HG02798 (cell line): ENCODE measurements around the gene PTPRD.

Source experiments
- ATAC-seq: cut with Tn5 transposase; IDR thresholded peaks from one replicate; pipeline ENCODE4 v1.9.1; 2021; ENCODE audit warnings: mild to moderate bottlenecking; ENCODE audit not compliant: unreplicated experiment, poor library complexity

The PTPRD gene

DNA sequence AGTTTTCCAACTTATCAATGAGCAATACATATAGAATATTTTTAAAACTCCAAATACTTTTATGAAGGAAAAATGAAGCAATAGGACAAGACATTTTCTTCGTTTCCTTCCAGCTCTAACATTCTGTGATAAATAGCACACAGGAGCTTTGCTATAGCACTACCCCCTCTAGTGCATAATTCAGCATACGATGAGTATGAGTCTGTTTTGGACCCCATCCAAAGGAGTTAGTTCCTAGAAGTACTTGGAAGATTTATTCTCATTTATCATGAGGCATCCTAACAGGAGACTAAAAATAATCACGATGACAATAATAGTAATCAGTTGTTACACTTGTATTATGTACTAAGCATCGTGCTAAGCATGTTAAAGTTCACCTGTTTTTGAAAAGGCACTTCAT, 1751.9 kb downstream of the PTPRD start:
- no peak for ATAC-seq

DNA sequence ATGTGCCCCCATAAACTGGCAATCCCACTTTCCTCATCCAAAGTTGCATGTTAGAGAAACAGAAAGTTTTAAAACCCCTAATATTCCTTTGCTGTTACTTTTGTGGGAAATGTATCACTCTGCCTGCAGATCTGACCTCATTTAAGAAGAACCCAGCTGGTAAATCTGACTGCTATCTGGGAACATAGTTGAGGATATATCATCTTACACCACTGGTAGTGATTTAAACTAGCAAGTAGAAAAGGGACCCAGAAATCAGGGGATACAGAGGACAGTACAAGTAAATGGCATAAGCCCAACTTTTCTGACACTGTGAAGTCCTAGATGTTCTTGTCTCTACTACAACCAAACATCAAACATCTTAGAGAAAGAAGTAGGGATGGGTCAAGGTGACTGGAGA, 1752.7 kb downstream of the PTPRD start:
- ATAC-seq = no peak

DNA sequence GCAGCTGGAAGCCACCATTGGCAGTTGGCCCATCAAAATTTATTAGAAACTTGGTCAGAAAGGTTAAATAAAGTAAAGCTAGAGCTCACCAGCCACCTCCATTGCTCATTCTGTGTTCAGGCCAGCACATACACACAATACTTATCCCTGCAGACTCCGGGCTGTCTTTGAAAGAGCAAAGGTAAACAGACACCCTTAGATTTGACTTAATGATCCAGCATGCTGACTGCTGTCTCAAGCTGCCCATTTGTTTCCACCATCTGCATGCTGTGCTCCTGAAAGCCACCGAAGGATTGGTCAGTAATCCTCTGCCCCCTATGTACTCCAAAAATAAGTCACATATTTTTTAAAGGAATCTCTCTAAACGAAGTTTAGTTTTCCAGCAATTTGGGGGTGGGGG, 1753.4 kb downstream of the PTPRD start:
- no peak for ATAC-seq

DNA sequence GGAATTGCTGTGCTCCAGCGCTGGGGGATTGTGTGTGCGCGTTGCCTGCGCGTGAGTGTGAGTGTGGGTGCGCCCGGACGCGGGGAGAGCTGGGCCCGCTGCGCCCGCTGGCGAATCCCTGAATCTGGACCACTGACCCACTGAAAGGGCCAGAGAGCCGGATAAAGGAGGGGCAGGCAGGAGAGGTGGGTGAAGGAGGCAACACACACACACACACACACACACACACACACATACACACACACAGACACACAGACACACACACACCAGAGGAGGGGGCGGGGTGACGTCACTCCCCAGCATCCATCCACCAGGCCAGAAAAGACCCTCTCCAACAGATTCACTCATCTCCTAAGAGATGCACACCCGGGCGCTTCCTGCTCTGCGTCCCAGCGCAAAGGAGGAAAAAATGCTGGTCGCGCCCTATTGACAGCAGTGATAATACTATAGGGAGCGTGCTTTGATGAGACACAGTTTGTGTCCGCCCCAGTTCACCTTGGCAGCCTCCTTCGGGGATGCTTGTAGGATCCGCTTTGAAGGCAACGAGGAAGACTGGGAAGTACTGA, 1754.1 kb downstream of the PTPRD start:
- no peak for ATAC-seq

DNA sequence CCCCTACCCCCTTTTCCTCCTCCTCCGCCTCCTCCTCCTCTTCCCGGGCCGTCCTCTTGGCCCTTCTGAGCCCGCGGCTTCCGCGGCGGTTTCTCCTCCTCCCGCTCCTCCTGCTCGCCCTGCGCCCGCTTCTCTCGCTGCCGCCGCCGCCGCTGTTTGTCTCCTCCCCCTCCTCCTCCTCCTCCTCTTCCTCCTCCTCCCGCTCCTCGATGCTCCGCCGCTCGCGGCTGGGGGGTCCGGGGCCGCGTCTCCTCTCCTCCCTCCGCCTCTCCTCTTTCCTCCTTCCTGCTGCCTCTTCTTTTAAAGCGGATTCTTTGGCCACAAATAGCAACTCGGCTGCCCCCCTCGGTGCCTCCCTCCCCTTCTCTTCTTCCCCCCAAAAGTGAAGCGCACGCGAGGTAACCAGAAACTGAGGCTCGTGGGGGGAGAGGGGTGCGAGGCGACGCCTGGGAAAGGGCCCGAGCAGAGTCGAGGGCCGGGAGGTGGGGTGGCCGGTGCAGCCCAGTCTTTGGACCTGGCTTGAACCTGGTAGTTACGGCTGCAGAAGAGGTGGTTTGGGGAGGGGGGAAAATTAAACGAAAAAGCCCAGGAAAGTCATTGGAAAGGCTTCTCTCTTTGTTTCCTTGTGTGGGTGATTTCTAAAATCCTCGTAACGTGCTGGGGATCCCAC, 1754.7 kb downstream of the PTPRD start:
- no peak for ATAC-seq

DNA sequence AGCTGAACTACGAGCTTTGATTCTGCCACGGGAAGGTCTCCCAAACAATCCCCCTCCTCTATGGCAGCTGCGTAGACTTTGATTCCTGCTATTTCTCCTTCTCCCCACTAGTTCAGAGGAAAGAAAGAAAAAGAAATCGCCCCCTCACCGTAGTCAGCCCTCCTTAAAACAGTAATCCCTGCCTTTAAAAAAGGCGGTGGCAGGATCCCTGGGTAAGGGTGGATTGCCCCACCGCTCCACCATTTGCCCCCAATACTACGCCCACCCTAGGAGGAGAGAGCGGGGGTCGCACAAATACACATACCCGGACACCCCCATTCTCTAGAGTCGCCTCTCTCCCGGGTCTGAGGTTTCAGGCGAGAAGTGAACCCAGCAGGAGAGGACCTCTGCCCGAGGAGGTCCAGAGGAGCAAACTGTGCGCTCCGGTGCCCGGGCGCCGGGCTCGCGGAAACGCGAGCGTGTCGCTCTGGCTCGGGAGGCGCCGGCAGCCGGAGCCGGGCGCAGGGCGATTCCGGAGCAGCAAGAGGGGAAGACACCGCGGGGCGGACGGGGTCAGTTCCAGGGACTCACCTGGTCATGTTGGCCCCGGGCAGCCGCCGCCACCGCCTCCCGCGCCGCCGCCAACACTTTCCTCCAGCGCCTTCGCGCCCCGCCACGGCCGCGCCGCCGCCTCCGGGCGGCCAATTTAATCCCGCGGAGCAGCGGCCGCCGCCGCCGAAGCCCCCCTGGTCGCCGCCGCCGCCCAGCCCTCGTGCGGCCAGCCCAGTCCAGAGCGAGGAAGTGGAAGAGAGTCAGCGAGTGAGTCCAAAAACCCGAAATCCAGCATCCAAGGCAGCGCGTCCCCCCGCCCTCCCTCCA, 1755.5 kb downstream of the PTPRD start:
- ATAC-seq = no peak

DNA sequence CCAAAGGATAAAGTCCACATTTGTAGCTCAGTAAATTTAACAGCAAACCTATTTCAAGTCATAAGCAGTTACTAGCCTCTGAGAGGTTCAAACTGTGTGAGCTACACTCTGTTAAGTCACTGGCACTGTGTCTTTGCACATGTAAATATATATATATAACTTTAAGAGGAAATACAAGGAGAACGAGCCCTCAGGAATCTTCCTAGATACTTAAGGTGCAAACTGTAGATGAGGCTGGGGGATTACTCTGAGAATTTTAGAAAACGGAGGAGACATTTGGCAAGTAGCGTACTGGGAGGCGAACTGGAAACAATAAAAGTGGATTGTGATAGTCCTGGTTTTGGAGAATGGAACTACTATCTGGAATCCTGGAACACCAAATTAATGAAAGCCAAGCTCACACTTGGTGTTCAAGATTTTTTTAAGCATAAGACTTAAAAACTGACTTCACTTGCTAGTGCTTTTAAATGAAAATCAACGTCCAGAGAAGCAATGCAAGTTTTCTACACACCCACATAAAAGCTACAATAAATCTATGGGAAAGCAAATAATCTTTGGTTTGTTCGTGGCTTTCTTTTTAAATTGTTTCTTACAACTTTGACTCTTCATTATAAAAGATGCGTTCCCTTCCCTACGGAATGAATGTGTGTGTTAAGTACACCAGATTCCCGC, 1756.3 kb downstream of the PTPRD start:
- no peak for ATAC-seq

DNA sequence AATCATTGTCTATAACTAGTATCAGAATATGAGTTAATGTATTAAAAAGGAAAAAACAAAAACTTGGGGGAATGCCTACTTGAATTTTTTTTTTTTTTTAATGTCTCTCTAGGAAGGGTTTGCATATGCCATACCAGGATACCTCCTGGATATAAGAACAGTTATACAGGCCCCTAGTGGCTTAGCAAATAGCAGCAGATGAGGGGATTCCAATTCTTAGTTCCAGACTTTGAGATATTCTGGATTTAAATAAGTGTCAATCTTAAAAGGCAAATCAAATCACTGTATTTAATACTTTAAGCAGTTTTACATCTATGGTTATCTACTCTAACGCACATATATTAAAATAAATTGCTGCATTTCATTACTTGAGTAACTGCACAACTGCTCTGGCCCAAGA, 1757.8 kb downstream of the PTPRD start:
- no peak for ATAC-seq

DNA sequence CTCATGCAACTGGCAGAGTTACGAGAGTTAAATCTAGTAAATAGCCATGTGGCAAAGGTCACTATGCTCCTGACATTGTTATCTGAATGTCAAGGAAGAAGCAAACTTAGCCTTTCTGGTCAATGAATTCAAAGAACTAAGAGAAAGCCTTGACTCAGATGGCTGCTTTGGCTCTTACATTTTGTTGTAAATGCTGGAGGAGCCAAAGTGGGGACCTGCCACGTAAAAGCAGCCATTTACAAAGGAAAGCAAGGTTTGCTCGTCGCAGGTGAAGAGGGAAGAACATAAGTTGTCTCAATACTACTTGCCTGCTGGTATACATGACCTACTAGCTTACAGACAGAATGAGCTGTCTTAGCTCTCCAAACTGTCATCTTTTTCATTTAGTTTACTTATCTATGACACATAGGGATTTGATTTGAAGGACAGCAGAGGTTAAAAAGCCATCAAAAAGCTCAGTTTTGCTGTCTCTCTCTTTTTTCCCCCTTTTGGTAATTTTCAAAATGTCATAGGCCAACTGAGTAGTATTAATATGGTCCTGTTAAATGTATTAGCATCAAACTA, 1760.4 kb downstream of the PTPRD start:
- no peak for ATAC-seq

DNA sequence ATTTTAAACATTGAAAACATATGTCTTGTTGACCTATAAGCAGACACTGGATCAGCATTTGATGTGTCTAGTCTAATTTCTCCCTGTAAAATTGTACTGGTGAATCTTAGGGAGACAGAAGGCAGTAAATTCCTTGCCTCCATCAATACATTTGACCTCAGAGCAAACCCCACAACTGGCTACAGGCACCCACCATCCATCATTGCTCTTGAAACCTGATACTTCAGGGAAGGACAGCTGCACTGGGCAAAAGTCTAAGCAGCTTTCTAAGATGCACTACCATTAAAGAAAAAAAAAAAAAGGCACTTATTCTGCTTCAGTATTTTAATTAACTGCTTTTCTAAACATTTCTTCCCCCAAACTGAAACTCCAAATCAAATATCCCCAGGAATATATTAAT, 1761.9 kb downstream of the PTPRD start:
- ATAC-seq = no peak

DNA sequence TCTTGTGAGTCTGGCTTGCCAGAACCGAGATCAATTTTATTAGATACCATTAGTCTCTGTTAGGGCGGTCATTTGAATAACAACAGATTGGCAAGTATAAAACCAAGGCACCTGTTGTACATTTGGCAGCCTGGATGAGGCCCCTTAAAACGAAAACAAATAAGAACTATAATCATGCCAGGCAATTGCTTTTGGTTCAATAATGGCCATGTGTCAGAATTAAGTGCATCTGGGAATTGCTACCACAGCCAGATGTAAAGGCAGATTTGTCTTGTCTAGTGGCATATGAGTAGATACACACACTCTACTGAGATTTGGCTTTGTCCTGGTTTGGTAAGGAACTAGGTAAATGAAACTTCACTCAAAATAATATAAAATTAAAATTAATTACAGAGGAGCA, 1767.0 kb downstream of the PTPRD start:
- no peak for ATAC-seq

DNA sequence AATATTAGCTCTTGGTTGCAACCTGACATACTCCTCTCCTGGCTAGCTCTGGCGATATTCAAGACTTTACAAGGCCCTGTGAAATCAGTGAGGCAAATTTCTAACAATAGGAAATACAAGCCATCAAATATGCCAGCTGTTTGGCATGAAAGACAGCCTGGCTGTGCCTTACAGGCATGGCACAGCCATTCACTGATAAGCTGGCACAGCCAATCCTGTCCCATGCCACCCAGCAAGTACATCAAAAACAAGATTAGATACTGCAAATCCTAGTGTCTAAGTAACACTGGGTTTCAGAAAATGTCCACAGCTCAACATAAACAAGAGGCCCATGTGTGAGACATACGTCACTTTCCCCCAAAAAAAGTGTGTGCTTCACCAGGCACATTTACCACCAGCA, 1767.4 kb downstream of the PTPRD start:
- no peak for ATAC-seq

DNA sequence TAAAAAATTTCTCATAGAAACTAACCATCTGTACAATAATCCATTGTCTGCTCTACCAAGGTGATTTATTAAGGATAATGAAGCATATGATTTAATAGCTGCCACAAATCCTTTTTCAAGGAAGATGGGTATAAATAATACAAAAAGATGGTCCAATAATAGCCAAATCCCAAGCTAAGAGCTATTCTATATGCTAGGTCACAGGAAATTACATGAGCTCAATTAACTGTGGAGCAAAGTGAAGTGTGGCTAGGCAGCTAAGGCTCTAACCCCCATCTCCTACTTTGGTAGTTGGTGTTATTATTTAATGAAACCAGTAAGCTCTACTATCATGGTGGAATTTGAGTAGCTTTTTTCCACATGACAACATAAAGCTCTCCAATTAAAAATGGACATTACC, 1768.3 kb downstream of the PTPRD start:
- no peak for ATAC-seq

DNA sequence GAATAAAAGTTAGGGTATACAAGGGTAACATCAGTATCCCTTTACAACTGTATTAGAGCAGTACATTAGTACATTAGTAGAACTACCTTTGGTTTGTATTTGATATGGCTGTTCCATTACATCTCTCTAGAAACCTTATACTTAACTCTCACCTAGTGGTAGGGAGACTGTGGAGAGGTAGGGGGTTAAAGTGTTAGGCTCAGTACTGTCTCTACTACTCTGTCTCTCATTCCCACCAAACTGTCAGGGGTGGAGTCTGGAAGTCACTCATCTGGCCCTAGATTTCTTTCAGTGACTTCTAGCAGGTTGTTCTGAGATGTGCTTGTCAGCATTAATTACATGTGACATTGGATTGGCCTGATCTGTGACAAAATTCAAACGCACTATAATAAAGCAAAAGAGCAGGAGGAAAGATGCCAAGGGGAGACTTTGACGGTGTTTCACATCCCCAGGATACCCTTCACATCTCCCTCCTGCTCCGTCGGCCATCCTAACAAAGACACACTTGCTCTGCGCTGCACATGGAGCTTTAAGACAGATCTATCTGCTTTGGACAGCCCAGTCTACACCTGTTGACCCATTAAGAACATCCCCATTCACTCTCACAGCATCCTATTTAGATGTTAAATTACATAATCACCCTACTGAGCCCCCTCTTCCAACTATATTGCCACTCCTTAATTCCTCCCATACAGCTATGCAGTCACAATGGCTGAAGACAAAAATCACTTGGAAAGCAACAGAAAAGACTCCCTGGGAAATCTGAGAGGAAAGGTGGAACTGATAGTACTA, 1770.2 kb downstream of the PTPRD start:
- no peak for ATAC-seq

DNA sequence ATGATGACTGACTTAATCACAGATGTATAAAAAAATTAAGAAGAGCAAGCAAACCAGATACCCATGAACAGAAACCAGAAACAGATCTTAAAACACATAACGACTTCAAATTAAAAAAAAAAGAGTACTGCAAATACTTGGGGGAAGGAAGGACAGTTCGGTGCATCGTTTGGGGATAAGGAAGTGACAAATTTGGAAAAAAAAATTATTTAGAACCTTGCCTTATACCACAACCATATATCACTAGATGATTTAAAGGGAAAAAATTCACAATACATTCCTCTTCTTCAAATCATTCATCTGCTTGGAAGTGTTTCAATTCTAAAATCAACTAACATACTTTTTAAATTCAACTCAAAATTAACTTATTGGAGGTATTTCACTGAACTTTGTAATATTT, 1774.7 kb downstream of the PTPRD start:
- ATAC-seq = no peak

DNA sequence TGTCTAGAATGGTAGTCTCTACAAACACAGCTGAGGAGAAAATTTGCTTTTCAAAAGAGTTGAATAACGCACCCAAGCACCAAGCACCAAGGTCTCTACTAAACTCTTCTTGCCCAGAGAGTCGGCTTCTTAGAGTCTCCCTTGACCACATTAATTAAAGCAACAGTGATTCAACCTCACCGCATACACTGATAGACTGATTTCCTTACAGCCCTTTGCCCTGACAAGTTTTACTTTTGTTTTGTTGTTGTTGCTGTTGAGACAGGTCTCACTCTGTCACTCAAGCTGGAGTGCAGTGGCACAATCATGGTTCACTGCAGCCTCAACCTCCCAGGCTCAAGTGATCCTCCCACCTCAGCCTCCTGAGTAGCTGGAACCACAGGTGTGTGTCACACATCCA, 1777.5 kb downstream of the PTPRD start:
- no peak for ATAC-seq

DNA sequence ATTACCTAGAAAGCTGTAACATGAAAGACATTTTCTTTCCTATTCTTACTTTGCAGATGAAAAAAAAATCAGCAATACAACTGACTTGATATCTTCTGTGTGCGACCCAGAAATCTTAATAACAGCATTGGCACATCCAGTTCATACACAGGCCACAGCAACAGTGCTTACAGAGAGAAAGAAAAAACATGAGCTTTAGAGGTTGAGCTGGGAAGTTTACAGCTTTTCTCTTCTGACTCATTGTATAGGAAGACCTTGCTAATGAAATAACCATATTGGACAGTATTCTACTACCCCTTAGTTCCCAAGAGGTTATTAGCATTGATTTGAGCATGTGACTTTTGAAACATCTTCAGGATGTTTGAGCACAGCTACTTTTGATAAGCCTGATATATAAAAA, 1779.8 kb downstream of the PTPRD start:
- no peak for ATAC-seq

DNA sequence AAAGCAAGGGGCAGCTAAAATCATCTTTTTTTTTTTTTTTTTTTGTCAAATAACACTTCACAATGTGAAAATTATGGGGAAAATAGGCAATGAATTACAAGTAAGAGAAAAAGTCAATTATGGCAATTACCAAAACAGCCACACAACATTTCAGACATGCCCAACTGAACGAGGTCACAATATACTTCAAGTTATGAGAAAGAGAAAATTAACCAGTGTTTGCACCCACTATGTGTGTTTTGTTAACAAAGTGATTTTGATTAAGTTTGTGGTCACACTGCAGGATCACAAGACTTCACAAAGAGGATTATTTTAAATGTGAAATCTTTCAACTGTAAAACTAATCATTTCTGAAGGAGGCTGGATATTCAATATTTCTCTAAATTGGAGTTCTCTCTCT, 1780.4 kb downstream of the PTPRD start:
- no peak for ATAC-seq

DNA sequence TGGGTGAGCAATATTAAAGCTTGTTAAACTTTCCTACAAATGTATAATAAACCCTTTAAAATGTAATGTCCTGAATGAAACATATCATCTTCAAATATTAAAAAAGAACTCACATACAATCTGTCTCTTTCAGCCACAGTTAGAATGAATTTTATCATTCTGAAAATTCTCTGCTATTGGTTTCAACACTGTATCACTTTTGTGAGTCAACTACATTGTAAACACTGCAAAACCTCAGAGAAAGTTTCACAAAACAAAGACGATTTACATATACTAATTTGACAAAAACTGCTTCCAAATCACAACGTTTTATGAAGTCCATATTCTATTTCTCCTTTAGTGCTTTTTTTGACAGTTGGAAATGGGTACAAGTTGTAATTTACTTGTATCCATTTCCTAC, 1781.2 kb downstream of the PTPRD start:
- ATAC-seq = no peak

DNA sequence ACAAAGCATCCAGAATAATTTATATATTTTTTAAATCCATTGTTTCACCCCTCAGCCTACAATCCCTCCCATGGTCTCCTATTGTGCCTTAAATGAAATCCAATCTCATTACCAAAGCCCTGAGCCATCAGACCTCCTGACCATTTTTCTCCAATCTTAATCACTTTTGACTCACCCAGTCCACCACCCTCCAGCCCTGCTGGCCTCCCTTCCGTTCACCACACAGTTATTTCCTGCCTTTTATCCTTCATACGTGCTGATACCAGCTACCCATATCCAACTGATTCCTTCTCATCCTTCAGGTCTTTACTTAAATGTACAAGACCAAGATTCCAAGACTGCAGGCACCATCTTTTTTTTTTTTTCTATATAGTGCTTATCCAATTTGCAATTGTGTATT, 1786.5 kb downstream of the PTPRD start:
- no peak for ATAC-seq
